C4-2B (cell line): ENCODE data around the gene SLAMF9.

Source experiments
- H3K27ac ChIP-seq: fragments of 450-650 bp; 2 replicates; pipeline ENCODE4 v1.5.1; 2017
- ZFX ChIP-seq: fragments of 450-650 bp; IDR thresholded peaks from 2 replicates; pipeline ENCODE4 v1.6.1; 2017
- TF ChIP-seq, protein P1 (sequence below): fragments of 450-650 bp; conservative IDR thresholded peaks from 2 replicates; pipeline ENCODE4 v1.5.1; 2017; ENCODE audit warnings: mild to moderate bottlenecking

The SLAMF9 gene

DNA sequence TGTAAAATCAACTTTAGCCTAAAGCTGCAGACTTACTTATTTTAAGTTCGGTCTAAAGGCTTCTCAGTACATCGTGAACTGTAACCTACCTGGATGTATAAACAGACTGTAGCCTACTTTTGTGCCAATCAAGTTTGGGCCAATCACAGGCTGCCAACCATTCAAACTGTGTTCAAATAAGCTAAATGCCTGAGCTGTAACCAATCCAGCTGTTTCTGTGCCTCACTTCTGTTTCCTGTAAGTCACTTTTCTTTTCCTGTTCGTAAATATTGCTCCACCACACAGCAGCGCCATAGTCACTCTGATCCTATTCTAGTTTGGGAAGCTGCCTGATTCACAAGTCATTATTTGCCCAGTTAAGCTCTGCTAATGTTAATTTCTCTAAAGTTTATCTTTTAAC, 37.5 kb upstream of the SLAMF9 start:
- TF ChIP-seq ZFX = no peak
- TF ChIP-seq, protein P1, sequence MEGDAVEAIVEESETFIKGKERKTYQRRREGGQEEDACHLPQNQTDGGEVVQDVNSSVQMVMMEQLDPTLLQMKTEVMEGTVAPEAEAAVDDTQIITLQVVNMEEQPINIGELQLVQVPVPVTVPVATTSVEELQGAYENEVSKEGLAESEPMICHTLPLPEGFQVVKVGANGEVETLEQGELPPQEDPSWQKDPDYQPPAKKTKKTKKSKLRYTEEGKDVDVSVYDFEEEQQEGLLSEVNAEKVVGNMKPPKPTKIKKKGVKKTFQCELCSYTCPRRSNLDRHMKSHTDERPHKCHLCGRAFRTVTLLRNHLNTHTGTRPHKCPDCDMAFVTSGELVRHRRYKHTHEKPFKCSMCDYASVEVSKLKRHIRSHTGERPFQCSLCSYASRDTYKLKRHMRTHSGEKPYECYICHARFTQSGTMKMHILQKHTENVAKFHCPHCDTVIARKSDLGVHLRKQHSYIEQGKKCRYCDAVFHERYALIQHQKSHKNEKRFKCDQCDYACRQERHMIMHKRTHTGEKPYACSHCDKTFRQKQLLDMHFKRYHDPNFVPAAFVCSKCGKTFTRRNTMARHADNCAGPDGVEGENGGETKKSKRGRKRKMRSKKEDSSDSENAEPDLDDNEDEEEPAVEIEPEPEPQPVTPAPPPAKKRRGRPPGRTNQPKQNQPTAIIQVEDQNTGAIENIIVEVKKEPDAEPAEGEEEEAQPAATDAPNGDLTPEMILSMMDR = no peak

DNA sequence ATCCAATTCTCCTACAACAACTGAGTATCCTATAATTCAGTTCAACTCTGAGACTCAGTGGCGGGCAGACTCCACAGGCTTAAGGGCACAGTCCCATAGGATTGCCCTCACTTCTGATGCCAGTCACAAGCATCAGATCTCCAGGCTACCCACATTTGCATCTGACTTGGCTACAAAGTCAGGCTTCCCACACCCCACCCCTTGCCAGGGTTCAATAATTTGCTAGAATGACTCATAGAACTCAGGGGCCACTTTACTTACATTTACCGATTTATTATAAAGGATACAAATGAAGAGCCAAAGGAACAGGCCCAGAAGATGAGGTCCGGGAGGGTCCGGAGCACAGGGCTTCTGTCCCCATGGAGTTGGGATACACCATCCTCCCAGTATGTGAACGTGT, 36.0 kb upstream of the SLAMF9 start:
- no peak overlapping the region for H3K27ac ChIP-seq
- no peak for TF ChIP-seq ZFX
- TF ChIP-seq, protein P1 = no peak

More for the DNA sequence above, 37.5 kb upstream of the SLAMF9 start:
- no peak overlapping the region for H3K27ac ChIP-seq

DNA sequence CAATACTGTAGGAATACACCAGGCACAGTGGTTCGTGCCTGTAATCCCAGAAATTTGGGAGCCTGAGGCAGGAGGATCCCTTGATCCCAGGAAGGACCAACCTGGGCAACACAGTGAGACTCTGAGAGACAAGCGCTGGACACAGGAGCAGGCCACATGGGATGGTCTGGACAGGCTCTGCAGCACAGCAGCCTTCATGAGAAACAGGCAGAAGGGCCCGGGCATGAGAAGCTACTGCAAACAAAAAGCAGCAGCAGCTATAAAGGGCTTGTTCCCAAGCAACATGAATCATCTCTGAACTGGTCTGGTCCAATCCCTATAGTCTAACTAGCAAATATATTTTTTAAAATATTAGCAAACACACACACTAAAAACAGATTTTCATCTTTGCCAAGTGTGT, 35.5 kb upstream of the SLAMF9 start:
- TF ChIP-seq, protein P1 = no peak
- TF ChIP-seq ZFX = no peak
- H3K27ac ChIP-seq = no peak overlapping the region

DNA sequence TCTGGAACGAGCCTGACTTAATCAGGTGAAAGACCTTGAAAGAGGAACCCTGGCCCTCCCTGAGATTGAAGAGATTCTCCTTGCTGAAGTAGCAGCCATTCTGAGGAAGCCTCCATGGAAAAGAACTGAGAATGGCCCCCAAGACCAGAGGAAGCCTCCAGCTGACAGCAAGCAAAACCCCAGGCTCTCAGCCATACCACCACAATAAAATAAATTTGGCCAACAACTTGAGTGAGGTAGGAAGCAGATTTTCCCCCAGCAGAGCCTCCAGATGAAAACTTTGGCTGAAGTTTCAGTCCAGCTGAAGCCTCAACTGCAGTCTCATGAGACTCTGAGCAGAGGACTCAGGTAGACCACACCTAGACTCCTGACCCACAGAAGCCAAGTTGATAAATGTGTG, 34.0 kb upstream of the SLAMF9 start:
- TF ChIP-seq, protein P1 = no peak
- no peak for TF ChIP-seq ZFX
- no peak overlapping the region for H3K27ac ChIP-seq

DNA sequence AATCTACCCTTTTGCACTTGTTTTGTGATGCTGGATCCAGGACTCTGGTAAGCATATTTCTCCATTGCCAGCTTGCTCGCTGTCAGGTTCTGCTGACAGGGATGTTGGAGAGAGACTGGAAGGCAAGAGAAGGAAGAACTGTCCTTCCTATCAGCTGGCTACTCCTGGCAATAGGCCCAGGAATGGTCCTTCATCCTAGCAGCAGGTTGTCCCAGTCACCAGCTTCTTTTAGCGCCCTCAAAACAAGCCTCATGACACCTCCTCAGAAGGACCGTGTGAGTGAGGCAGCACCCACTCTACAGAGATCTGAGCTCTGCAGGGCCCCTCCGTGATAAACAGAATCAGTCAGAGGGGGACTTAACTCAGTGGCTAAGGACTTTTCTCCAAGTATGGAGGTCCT, 33.1 kb upstream of the SLAMF9 start:
- no peak overlapping the region for H3K27ac ChIP-seq
- TF ChIP-seq ZFX = no peak
- TF ChIP-seq, protein P1 = no peak

DNA sequence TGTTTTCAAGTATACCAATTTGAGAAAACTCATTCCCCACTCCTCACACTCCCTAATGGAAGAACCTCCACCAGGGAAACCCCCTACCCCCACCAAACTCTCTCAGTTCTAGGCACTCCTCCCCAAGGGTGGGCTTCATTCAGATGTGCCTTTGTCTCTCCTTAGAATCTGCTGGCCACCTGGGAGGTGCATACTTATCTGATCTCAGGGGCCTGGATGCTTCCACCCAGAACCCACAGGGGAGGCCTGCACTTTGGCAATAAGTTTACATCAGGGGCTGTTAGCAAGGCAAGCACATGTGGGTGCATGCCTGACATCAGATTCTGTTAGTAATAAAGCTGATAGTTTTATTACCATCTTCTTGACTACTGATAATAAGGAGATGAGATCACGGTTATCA, 32.5 kb upstream of the SLAMF9 start:
- TF ChIP-seq, protein P1 = no peak
- TF ChIP-seq ZFX = no peak

DNA sequence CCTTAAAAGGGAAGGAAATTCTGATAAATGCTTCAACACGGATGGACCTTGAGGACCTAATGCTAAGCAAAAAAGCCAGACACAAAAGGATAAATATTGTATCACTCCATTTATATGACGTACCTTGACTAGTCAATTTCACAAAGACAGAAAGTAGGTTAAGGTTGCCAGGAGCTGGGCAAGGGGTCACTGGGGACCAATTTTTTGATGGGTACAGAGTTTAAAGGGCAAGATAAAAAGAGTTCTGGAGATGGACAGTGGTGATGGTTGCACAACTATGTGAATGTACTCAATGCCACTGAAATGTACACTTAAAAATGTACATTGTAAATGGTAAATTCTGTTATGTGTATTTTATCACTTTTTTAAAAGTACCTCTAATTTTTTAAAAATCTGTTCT, 32.1 kb upstream of the SLAMF9 start:
- TF ChIP-seq, protein P1 = no peak
- TF ChIP-seq ZFX = no peak
- H3K27ac ChIP-seq = no peak overlapping the region

More for the DNA sequence above, 32.5 kb upstream of the SLAMF9 start:
- no peak overlapping the region for H3K27ac ChIP-seq
